ENCODE results near the gene SHC2.

Gene SHC2

DNA sequence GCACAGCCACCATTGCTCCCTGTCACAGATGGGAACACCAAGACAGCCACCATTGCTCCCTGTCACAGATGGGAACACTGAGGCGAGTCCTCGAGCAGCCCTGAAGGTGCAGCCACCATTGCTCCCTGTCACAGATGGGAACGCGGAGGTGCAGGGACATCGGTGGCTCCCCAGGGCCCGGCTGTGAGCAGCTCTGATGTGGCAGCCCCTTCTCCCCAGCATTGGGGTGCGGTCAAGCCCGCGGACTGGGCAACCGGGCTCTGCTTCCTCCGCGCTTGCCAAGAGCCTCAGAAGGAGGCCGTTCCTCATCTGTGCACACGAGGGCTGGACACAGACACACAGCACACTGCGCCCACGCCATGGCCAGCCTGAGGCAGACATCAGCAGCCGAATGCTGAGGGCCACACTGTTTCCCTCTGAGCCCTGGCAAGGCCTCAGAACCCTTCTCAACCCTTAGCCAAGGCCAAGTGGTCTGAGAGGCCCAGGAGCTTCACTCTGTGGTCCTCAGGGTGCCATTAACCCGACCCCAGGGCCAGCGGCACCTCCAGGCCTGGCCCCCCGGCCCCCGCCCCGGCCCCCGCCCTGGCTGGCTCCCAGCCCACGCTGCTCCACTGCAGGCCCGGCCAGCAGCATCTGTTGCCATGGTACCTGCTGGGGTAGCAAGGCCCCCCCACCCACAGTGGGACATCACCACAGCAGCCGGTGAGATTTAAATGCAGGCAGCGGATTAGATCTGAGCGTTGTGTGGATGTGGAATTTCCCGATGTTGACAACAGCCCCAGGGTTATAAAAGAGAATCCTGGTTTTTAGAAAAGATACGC is 70.2 kb downstream of the SHC2 start:
- Histone ChIP-seq H2AFZ (ENCODE audit: low read length) (no peak overlapping the region), H3F3A (ENCODE audit: low read depth) (no peaks in the 10 kb centered on the region), H3K4me3 (ENCODE audit: low read length, poor library complexity, severe bottlenecking) (no peak overlapping the region), H3K27me3 (ENCODE audit: insufficient read depth, low read length, poor library complexity, severe bottlenecking) (no peaks in the 10 kb centered on the region), H4K20me1 (ENCODE audit: insufficient read depth, low read length, poor library complexity, severe bottlenecking) (no peaks in the 10 kb centered on the region), H3K9me3 (ENCODE audit: insufficient read depth, low read depth, low read length) (peaks cover 17% of the 10 kb centered on the region; the same call in 1 of the 2 replicates), H3K4me2 (ENCODE audit: low read depth, low read length, poor library complexity, severe bottlenecking) (no peak overlapping the region), H3K4me1 (ENCODE audit: insufficient read depth, low read length, poor library complexity, severe bottlenecking) (no peaks in the 10 kb centered on the region), H3K36me3 (ENCODE audit: insufficient read depth, low read length) (no peaks in the 10 kb centered on the region), H3K79me2 (ENCODE audit: insufficient read depth, low read length) (no peaks in the 10 kb centered on the region), H3K9ac (ENCODE audit: low read depth, low read length, poor library complexity, severe bottlenecking) (no peak overlapping the region), H3K9me2 (replicated peaks; ENCODE audit: low read depth, low read length) (no peaks in the 10 kb centered on the region)
- TF ChIP-seq CTCF (conservative IDR thresholded peaks at IDR 0.05; ENCODE audit: low read length) = no peak
- TF ChIP-seq EZH2phosphoT487 (IDR thresholded peaks at IDR 0.05; ENCODE audit: borderline replicate concordance) = no peak

DNA sequence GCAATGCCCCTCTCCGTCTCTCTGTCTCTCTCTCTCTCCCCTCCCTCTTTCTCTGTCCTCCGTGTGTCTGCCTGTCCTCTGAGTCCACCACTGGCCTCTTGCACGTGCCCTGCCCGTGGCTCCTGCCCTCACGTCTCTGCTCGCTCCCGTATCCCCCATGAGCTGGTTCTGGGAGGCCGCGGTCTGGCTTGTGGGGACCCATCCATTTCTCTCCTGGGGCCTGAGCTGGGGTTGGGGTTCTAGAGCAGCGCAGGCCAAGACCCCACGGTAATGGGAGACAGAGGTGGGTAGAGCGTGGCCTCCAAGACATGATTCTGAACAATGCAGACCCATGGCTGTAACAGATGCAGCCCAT is 70.9 kb downstream of the SHC2 start:
- Histone ChIP-seq H3F3A (ENCODE audit: low read depth) (no peaks in the 10 kb centered on the region), H3K4me1 (ENCODE audit: insufficient read depth, low read length, poor library complexity, severe bottlenecking) (no peaks in the 10 kb centered on the region), H3K9me2 (replicated peaks; ENCODE audit: low read depth, low read length) (no peaks in the 10 kb centered on the region), H3K4me2 (ENCODE audit: low read depth, low read length, poor library complexity, severe bottlenecking) (no peak overlapping the region), H3K36me3 (ENCODE audit: insufficient read depth, low read length) (no peaks in the 10 kb centered on the region), H4K20me1 (ENCODE audit: insufficient read depth, low read length, poor library complexity, severe bottlenecking) (no peaks in the 10 kb centered on the region), H3K79me2 (ENCODE audit: insufficient read depth, low read length) (no peaks in the 10 kb centered on the region), H3K9me3 (ENCODE audit: insufficient read depth, low read depth, low read length) (peaks cover 17% of the 10 kb centered on the region; the same call in 1 of the 2 replicates), H3K27me3 (ENCODE audit: insufficient read depth, low read length, poor library complexity, severe bottlenecking) (no peaks in the 10 kb centered on the region), H3K9ac (ENCODE audit: low read depth, low read length, poor library complexity, severe bottlenecking) (no peak overlapping the region), H3K4me3 (ENCODE audit: low read length, poor library complexity, severe bottlenecking) (no peak overlapping the region), H2AFZ (ENCODE audit: low read length) (no peak overlapping the region)
- TF ChIP-seq CTCF (conservative IDR thresholded peaks at IDR 0.05; ENCODE audit: low read length) (no peak), EZH2phosphoT487 (IDR thresholded peaks at IDR 0.05; ENCODE audit: borderline replicate concordance) (no peak)

DNA sequence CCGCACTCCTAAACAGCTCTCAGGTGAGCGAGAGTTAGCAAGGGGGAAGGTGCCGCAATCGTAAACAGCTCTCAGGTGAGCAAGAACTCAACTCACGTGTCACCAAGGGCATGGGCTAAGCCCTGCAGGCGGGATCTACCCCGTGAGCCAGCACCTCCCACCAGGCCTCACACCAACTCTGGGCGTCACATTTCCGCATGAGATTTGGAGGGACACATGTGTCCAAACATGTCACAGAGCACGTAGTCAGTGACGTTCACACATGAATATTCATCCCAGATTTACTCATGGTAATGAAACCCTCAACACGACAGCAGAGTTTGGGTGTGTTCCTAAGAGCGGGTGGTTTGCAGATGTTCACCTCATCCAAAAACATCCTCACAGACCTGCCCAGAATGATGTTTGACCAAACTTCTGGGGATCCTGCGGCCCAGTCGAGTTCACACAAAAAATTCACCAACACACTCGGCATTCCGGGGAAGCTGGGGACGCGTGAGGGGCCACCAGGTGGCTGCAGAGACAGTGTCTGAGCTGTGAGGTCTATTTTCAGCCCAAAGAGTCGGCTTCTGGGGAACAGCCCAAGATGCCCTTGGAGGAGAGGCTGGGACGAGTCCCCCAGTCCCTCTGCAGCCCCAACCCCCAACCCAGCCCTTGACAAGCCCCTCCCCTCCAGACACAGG is 71.4 kb downstream of the SHC2 start:
- peaks cover 17% of the 10 kb centered on the region; the same call in 1 of the 2 replicates for H3K9me3 ChIP-seq (ENCODE audit: insufficient read depth, low read depth, low read length)
- TF ChIP-seq CTCF (conservative IDR thresholded peaks at IDR 0.05; ENCODE audit: low read length) = no peak
- no peak for TF ChIP-seq EZH2phosphoT487 (IDR thresholded peaks at IDR 0.05; ENCODE audit: borderline replicate concordance)
- no peak overlapping the region for H3K4me2 ChIP-seq (ENCODE audit: low read depth, low read length, poor library complexity, severe bottlenecking)
- no peaks in the 10 kb centered on the region for H4K20me1 ChIP-seq (ENCODE audit: insufficient read depth, low read length, poor library complexity, severe bottlenecking)
- H3F3A ChIP-seq (ENCODE audit: low read depth) = no peaks in the 10 kb centered on the region
- no peaks in the 10 kb centered on the region for H3K79me2 ChIP-seq (ENCODE audit: insufficient read depth, low read length)
- no peaks in the 10 kb centered on the region for H3K9me2 ChIP-seq (replicated peaks; ENCODE audit: low read depth, low read length)
- H3K27me3 ChIP-seq (ENCODE audit: insufficient read depth, low read length, poor library complexity, severe bottlenecking) = no peaks in the 10 kb centered on the region
- H2AFZ ChIP-seq (ENCODE audit: low read length) = no peak overlapping the region
- H3K4me3 ChIP-seq (ENCODE audit: low read length, poor library complexity, severe bottlenecking) = no peak overlapping the region
- no peaks in the 10 kb centered on the region for H3K4me1 ChIP-seq (ENCODE audit: insufficient read depth, low read length, poor library complexity, severe bottlenecking)
- no peaks in the 10 kb centered on the region for H3K36me3 ChIP-seq (ENCODE audit: insufficient read depth, low read length)
- H3K9ac ChIP-seq (ENCODE audit: low read depth, low read length, poor library complexity, severe bottlenecking) = no peak overlapping the region

All from Loucy (cell line).